Endothelial cell of umbilical vein (primary cell): ENCODE measurements around the gene PRF1.

ENCODE experiments used
- CTCF ChIP-seq, 2 donors: IDR thresholded peaks; 1 replicate in 1 of 2; 2 replicates in 1 of 2; pipeline ENCODE4 v1.5.1; 2011; ENCODE audit warnings: low read length in 2 of 2, mild to moderate bottlenecking in 2 of 2, moderate library complexity in 2 of 2, control low read depth in 1 of 2, inconsistent platforms in 1 of 2, low read depth in 1 of 2; ENCODE audit not compliant: insufficient read depth in 1 of 2; ENCODE audit errors: extremely low read depth in 1 of 2
- EZH2 ChIP-seq: IDR thresholded peaks from 2 replicates; pipeline ENCODE4 v1.6.1; 2012; ENCODE audit warnings: borderline replicate concordance, low read depth, mild to moderate bottlenecking, moderate library complexity, low read length, inconsistent platforms; ENCODE audit not compliant: severe bottlenecking
- JUN ChIP-seq: IDR thresholded peaks from 2 replicates; pipeline ENCODE4 v1.6.1; 2011; ENCODE audit warnings: borderline replicate concordance, low read depth; ENCODE audit not compliant: insufficient read length, insufficient read depth
- MYC ChIP-seq: IDR thresholded peaks from one replicate; pipeline ENCODE4 v1.6.1; 2011; ENCODE audit warnings: mild to moderate bottlenecking, low read depth, low read length
- POLR2A ChIP-seq: IDR thresholded peaks from 2 replicates; pipeline ENCODE4 v1.6.1; 2012; ENCODE audit warnings: low read depth, mild to moderate bottlenecking, control low read depth, low read length
- POLR2AphosphoS5 ChIP-seq: IDR thresholded peaks from 2 replicates; pipeline ENCODE4 v1.6.1; 2012; ENCODE audit warnings: low read depth, mild to moderate bottlenecking, control low read depth, low read length, moderate library complexity; ENCODE audit not compliant: insufficient read depth
- TF ChIP-seq, protein P1 (sequence below): IDR thresholded peaks from 2 replicates; pipeline ENCODE4 v1.6.1; 2011; ENCODE audit not compliant: insufficient read depth, insufficient read length

- TF ChIP-seq CTCF (IDR thresholded peaks at IDR 0.05; ENCODE audit: extremely low read depth in 1 of 2, insufficient read depth in 1 of 2, low read depth in 1 of 2, low read length in 2 of 2) (peak; percentile 26 to 38), POLR2AphosphoS5 (no peak), POLR2A (no peak), EZH2 (no peak), JUN (no peak), MYC (no peak)
- TF ChIP-seq, protein P1, sequence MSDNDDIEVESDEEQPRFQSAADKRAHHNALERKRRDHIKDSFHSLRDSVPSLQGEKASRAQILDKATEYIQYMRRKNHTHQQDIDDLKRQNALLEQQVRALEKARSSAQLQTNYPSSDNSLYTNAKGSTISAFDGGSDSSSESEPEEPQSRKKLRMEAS, result no peak
Observed at GRCh38 chr10:70558871-70559810, 43.4 kb downstream of the PRF1 start.
